ENCODE measurements around the gene XG. TPM values are rescaled to one million over a fixed set of nuclear protein-coding genes. Genes with fewer than 3 reads are reported as not detected.

Gene XG
- total RNA-seq, 2 donors from 2014 or later: 0.38 to 1.0 TPM

- no peak for DNase-seq
- no peak for ATAC-seq
- intact Hi-C loops (cut with DNase I): no loop called here
These were observed 95.2 kb downstream of the XG start for GRCh38 chrX:2846992-2847391.

GRCh38 chrX:2848871-2849301 lies 97.0 kb downstream of the XG start:
- intact Hi-C loops (cut with DNase I): no loop called here
- ATAC-seq: peak in 1 of 2 donors; percentile 27
- DNase-seq: no peak

- intact Hi-C loops (cut with DNase I): no loop called here
- no peak for ATAC-seq
- DNase-seq: no peak
These were observed 103.1 kb downstream of the XG start for GRCh38 chrX:2854918-2855317.

- ATAC-seq (no peak), DNase-seq (no peak)
- intact Hi-C loops (cut with DNase I): no loop called here
These were observed 103.9 kb downstream of the XG start for GRCh38 chrX:2855761-2856160.

- DNase-seq (no peak), ATAC-seq (no peak)
- intact Hi-C loops (cut with DNase I): no loop called here
These were observed 105.7 kb downstream of the XG start for GRCh38 chrX:2857566-2857965.

- intact Hi-C loops (cut with DNase I): no loop called here
- DNase-seq (no peak), ATAC-seq (no peak)
These were observed 107.5 kb downstream of the XG start for GRCh38 chrX:2859197-2859797.

GRCh38 chrX:2862404-2862803 lies 110.6 kb downstream of the XG start:
- intact Hi-C loops (cut with DNase I): no loop called here
- DNase-seq: no peak
- no peak for ATAC-seq

GRCh38 chrX:2863646-2864045 lies 111.8 kb downstream of the XG start:
- ATAC-seq (no peak), DNase-seq (no peak)
- intact Hi-C loops (cut with DNase I): no loop called here

Other genes with a start within 250 kb of the XG start
- gene CD99, start 60.7 kb upstream of the XG start, total RNA-seq: 100 to 1,000 TPM; 242 to 317 TPM
- gene GYG2, start 76.9 kb downstream of the XG start, total RNA-seq: 10 to 100 TPM; 21.1 to 24.8 TPM
- gene ARSD, start 177.3 kb downstream of the XG start, total RNA-seq: 10 to 100 TPM in 1 of 2 donors, 1 to 10 TPM in 1; 8.1 to 10.6 TPM